GM21825 (cell line): Measurements from ENCODE around the gene ABCC1.
"Not testable (repeated sequence)": the region's sequence is repeated elsewhere in the genome, so short reads cannot be mapped to it uniquely, and the experiment has no call there.

Experiments used
- ATAC-seq: cut with Tn5 transposase; IDR thresholded peaks from one replicate; pipeline ENCODE4 v1.9.1; 2021; ENCODE audit warnings: mild to moderate bottlenecking, moderate library complexity; ENCODE audit not compliant: unreplicated experiment

The ABCC1 gene

DNA sequence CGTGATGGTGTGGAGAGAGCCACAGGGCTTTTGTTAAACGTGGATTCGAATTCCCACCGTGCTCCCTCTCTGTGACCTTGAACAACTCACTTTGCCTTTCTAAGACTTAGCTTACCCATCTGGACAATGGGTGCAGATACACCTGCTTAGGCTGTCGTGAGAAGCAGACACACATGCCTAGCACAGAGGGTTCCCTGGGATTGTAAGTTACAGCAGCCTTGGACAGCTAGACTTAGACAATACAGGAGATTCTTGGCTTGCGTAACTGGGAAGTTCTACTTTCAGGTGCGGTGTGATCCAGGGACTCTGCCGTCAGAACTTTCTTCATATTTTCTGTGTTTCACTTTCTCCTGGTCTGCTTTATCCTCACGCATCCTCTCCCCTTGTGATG lies 127.0 kb downstream of the ABCC1 start:
- no peak for ATAC-seq

DNA sequence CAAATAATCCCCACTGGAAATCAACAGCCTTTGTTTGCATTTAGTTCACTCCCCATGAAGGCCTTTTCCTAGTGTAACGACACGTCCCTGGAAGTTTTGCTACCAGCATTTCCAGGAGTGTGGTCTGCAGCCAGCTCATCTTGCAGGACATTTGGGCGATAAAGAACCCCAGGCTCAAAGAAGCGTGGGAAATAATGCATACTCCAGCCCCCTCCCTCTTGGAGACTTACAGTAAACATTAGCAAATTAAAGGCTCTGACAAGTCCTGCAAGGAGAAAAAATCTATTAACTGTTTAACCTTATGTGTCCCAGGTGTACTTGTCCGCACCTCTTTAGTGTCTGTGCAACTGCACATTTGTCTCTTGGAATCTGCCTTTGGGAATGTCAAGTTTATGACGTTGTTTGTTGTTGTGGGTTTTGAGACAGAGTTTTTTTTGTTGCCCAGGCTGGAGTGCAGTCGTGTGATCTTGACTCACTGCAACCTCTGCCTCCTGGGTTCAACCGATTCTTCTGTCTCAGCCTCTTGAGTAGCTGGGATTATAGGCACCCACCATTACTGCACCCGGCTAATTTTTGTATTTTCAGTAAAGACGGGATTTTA lies 131.1 kb downstream of the ABCC1 start:
- ATAC-seq = no peak

DNA sequence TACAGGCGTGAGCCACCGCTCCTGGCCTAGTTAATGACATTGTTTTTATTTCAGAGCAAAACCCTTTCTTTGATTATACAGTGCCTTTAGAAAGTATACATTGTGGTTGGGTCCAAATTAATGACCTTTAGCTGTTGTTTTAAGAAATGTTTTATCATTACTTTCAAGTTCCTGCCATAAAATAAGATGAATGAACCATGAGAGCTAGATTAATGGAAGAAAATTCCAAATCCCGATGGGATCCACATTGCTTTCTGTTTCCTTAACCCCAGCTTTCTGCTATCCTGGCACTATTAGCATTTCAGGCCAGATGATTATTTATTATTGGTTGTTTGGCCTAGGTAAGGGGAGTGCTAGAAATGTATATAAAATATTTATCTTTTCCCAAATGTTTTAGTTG lies 131.7 kb downstream of the ABCC1 start:
- ATAC-seq = no peak

DNA sequence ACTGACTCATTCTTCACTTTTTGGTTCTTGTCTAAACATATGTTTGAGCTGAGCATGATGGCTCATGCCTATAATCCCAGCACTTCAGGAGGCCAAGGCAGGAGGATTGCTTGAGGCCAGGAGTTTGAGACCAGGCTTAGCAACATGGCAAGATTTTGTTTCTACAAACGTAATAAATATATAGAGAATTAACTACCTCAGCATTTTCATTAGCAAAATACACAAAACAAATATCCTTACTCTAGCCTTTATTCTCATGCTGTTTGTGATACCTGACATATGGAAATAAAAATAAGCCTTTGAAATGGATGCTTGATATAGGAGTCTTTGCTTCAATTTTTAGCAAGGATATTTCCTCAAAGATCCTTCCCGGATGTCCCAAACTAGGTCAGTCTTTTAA lies 132.8 kb downstream of the ABCC1 start:
- ATAC-seq = no peak

DNA sequence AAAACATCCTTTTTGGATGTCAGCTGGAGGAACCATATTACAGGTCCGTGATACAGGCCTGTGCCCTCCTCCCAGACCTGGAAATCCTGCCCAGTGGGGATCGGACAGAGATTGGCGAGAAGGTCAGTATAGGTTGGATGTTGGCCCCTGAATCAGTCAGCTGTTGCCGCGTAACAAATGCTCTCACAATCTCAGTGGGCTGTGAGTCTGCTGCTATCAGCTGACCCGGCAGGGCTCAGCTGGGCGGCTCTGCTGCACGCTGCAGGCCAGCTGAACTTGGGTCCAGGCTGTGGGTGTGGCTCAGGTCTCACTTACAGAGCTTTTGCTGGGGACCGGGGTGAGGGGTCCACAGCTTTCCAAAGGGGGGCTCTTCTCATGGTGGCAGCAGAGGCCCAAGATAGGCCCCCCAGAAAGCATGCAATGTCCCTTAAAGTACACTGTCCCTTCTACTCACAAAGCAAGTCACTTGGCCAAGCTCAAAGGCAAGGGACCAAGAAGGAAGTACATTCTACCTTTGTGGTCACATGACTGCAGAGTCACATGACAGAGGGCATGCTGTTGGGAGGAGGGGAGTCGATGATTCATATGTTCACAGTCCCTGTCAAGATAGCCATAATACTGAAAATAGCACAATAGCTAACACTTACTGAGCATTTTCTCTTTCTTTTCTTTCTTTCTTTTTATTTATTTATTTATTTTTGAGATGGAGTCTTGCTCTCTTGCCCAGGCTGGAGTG lies 134.2 kb downstream of the ABCC1 start:
- no peak for ATAC-seq

DNA sequence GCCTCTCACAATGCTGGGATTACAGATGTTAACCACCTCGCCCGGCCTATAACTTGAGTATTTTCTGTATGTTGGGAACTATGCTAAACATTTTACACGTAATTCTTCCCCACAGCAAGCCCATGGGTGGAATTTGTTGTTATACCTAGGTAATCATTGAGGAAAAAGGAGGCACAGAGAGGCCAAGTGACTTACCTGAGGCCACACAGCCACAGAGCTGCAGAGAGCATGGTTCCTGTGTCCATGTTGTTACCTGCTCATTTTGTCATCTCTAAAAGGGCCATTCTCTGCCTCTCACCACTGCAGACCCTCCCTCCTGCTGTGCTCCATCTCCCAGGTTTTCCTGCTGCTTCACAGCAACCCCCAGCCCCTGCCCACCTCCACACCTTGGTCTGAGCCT lies 135.5 kb downstream of the ABCC1 start:
- no peak for ATAC-seq

DNA sequence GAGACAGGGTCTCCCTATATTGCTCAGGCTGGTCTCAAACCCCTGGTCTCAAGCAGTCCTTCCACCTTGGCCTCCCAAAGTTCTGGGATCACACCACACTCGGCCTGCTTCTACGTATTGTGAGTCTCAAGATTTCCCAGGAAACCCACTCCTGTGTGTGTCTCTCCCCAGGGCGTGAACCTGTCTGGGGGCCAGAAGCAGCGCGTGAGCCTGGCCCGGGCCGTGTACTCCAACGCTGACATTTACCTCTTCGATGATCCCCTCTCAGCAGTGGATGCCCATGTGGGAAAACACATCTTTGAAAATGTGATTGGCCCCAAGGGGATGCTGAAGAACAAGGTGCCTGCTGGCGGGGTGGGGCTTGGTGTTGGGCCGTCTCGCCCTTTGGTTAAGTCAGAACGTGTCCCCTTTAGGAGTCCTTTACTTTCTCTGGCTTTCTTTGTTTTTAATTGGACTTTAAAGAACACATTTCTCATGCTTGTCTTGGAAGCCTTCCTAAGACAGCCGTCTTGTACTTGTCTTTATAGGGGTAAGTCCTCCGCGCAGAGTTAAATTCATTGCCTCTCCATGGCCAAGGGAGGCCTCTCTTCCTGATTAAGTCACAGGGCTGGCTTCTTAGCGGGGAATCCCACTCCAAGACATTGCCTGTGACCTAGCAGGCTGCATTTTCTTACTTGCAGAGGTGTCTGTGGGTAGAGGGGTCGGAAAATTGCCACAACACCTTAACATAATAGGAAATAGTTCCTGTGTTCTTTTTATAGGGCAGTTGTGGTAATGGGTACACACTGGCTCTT lies 137.4 kb downstream of the ABCC1 start:
- no peak for ATAC-seq

DNA sequence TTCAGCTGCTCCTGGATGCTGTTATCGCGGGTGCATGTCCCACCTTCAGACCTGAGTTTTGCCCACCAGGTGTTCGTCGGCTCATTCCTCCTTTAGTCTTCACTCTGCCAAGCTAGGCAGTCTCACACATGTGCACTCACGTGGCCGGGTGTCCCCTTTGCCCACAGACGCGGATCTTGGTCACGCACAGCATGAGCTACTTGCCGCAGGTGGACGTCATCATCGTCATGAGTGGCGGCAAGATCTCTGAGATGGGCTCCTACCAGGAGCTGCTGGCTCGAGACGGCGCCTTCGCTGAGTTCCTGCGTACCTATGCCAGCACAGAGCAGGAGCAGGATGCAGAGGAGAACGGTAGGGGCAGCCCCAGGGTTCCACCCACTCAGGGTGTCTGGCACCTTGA lies 140.8 kb downstream of the ABCC1 start:
- ATAC-seq = no peak

DNA sequence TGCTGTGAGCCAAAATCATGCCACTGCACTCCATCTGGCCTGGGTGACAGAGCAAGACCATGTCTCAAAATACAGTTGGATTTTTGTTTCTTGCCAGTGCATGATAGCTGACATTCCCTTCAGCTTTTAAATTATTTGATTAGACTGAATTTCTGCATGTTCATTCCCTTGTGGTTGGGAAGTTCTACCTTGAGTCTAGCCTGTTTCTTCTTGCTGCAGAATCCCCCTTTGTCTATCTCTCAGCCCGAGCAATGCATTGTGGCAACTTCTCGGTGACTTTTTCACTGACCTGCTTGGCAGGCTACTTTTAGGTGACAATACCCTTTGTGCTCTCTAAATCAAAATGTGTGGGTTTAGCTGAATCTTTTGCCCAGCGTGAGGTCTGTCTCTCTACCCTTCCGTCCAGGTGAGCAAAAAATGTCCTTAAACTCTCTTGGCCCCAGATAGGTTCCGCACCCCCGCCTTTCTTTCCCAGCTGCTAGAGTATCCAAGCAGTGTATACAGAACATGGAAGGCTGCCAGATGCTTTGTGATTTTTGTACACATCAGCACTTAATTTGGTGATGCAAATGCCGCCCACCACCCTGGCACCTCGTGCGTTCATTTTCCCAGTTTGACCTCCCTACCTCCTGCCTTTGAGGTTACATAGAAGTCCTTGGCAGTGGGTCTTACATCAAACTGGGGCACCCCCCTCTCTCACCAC lies 143.7 kb downstream of the ABCC1 start:
- ATAC-seq = no peak

DNA sequence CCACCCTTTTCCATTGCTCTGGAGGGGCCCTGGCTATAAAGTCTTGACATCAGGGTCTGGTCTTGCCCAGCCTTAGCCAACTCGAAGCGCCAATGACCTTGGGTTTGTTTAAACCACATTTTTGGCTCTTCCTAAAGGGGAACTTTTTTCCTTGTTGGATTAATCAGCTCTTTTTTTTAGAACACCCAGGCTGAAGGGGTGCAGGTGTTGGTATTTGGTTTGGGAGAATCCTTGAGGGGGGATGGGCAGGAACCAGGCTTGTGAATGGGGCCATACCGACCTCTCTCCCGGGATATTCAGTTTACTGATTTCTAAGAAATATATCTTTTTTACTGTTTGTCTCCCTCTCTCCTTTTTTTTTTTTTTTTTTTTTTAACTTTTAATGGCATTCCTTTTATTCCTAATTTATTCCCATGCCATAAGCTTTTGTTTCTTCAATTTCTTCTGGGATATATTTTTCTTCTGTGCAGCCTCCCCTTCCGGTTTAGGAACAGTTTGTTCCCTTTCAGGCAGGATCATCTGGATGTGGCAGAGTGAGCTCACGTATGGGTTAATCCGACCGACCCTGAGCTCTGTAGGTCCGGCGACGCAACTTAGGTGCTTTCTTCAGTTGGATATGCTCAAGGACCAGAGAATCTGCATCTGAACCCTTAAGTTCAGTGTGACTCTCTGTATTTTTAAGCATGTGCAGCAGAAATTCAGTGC lies 144.4 kb downstream of the ABCC1 start:
- no peak for ATAC-seq

DNA sequence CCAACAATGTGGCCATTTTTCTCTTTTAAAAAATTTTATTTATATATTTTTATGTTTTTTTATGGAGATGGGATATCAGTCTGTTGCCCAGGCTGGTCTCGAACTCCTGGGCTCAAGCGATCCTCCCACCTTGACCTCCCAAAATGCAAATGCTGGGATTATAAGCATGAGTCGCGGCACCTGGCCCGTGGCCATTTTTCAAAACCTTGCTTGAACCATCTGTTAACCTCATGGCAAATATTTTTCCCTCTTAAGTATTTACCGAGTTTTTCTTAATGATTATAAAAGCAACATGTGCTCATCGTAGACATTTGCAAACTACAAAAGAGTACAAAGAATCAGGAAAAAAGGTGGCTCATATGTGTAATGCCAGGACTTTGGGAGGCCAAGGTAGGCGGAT lies 146.2 kb downstream of the ABCC1 start:
- ATAC-seq = no peak

DNA sequence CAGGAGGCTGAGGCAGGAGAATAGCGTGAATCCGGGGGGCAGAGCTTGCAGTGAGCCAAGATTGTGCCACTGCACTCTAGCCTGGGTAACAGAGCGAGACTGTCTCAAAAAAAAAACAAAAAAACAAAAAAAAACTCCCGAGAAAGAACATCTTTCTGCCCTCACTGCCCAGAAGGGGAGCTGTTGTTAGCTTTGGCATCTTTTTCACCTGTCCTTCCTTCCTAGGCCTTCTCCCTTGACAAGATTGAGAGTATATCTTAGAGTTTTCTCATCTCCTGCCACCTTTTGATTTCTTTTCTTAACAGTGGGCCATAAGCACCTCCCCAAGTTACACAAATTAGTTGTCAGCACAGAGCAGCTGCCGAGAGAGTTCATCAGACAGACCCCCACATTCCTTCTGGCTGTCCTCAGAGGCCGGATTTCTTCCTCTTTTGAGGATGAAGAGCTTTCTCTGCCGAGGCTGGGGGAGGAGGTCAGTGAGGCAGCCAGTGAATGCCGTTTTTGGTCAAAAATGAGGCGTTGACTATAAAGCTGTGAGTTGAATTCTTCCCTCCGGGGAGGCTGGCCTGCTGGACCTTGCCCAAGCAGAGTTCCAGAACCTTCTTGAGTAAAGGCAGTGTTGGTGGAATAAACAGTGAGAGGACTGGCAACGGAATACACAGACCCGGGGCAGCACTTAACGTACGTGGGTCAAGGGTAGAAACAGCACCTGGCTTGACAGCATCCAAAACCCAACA lies 146.9 kb downstream of the ABCC1 start:
- no peak for ATAC-seq

DNA sequence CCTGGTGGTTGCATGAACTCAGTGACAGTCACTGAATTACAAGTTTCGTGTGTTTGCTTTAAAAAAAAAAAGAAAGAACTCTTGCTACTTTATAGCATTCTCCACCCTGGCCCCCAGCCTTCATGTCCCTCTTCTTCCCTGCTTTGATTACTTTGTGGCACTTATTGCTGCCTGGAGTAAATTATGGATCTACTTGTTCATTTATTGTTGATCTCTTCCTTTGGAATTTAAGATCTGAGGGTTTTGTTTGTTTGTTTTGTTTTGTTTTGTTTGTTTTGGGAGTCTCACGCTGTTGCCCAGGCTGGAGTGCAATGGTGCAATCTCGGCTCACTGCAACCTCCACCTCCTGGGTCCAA lies 147.4 kb downstream of the ABCC1 start:
- no peak for ATAC-seq

DNA sequence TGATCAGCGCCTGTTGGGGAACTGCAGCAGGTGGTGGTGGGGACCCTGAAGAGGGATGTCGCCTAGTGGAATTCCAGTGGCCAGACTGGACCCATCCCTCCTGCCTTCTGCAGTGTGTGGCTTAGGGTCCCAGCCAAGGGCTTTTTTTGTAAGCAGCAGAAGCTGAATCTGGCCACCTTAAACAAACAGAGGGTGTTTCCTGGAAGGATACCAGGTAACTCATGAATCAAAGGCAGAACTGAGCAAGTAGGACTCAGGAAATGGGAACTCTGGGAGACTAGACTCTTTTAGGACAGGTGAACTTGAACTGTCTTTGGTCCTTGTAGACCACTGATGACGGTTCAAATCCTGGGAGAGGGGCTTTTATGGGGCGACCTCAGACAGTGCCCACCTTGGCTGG lies 149.9 kb downstream of the ABCC1 start:
- ATAC-seq = no peak

DNA sequence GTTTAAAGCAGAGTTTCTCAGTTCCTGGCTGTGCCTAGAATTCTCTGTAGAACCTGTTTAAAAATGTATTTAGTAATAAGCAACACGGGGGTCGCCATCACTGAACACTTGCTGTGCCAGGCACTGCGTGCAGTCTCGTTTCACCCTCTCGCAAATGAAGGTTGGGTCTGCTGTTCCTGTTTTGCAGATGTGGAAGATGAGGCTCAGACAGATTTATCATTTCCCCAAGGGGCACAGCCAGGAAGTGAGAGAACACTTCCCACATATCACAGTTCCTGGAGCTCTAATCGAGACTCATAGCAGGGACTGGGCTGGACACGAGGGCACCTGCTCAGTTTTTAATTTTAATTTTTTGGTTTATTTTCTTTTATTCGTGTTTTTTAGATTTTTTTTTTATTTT lies 151.2 kb downstream of the ABCC1 start:
- ATAC-seq = no peak

DNA sequence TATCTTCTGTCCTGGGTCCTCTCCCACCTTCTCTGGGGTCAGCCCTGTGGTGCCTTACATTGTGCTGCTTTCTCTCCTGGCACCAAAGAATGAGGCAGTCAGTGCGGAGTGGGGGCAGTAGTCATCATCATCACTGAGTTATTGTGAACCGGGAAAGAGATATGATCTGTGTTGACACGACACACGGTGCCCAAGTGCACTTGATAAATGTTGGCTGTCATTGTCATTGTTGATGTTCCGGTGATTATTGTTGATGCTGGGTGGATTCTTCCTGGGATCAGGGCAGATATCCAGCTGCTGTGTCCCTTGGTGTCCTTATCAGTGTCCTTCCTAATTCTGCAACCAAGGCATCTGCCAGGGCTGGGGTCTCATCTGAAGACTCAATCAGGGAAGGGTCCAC lies 152.2 kb downstream of the ABCC1 start:
- ATAC-seq = no peak

DNA sequence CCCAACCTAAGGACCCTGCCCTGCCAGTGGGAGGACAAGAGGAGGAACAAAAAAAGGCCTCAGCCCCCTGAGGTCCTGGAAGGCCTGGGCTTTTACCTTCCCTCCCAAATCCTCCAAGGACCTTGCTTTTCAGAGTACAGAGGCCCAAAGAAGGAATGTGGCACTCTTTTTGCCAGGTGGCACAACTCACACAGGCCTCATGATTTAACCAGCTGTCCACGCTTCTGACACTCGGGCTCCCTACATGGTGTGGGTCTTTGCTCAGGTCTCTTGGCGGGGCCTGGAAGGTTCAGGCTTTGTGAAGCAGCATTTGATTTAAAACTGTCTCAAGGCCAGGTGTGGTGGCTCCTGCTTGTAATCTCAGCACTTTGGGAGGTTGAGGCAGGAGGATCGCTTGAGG lies 153.3 kb downstream of the ABCC1 start:
- no peak for ATAC-seq

DNA sequence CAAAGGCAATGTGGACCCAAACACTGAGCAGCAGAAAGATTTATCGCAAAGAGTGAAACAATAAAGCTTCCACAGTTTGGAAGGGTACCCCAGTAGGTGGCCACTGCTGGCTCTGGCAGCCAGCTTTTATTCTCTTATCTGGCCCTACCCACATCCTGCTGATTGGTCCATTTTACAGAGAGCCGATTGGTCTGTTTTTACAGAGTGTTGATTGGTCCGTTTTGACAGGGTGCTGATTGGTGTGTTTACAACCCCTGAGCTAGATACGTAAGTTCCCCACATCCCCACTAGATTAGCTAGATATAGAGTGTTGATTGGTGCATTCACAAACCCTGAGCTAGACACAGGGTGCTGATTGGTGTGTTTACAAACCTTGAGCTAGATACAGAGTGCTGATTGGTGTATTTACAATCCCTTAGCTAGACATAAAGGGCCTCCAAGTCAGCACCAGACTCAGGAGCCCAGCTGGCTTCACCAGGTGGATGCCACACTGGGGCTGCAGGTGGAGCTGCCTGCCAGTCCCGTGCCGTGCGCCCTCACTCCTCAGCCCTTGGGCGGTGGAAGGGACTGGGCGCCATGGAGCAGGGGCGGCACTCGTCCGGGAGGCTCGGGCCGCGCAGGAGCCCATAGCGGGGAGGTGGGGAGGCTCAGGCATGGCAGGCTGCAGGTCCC lies 154.9 kb downstream of the ABCC1 start:
- not testable (repeated sequence) for ATAC-seq

DNA sequence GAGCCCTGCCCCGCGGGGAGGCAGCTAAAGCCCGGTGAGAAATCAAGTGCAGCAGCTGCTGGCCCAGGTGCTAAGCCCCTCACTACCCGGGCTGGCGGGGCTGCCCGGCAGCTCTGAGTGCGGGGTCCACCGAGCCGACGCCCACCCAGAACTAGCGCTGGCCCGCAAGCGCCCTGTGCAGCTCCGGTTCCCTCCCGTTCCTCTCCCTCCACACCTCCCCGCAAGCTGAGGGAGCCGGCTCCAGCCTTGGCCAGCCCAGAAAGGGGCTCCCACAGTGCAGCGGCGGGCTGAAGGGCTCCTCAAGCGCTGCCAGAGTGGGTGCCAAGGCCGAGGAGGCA lies 155.4 kb downstream of the ABCC1 start:
- not testable (repeated sequence) for ATAC-seq

DNA sequence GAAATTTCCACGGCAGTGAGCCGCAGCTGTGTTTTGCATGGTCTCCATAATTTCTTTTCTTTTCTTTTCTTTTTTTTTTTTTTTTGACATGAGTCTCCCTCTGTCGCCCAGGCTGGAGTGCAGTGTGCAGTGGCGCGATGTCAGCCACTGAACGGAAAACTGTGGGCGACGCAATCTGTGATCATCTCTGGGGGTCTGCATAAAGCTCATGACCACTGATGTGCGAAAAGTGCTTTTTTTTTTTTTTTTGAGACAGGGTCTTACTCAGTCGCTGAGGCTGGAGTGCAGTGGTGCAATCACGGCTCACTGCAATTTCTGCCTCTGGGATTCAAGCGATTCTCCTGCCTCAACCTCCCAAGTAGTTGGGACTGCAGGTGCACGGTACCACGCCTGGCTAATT lies 156.2 kb downstream of the ABCC1 start:
- ATAC-seq = no peak
